Measurements from ENCODE around the gene CKMT2. TPM values are rescaled to one million over a fixed set of nuclear protein-coding genes. Genes with fewer than 3 reads are reported as not detected.

The CKMT2 gene
- total and polyA plus RNA-seq, 2 of the 4 experiments (the other 2 are of a cell fraction): 0.21 to 0.36 TPM

DNA sequence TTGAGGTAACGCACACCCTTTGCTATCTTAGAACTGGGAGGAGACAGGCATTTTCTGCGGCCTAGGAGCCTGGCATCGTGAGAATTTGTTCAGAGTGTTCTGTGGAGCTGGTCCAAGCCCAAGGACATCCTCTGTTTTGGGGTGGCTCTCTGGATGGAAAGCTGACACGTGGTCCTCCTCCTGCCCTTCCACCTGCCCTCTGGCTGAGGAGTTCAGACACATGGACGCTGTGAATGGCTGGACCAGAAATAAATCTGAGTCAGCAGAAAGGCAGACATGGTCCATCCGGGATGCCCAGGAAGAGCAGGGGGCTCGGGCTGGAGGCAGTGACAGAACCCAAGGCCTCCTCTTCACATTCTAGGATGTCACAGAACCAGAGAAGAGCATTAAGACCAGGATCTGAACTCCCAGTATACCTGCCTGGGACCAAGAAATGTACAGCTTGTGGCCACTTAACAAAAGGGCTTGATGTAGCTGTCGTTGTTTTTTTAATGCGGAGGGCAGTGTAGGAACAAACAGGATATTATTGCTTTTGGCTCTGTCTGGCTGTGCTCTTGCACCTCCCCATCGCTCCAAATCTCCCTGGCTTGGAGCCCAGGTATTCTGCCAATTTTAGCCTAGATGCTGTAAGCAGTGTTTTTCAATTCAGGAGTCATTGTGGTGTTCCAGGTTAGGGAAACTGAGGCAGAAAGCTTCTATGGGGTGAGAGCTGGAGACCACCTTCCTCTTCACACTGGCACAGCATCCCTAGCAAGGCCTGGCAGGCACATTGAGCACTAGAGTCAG, 2.4 kb downstream of the CKMT2 start:
- CTCF ChIA-PET: no interaction called here
- Histone ChIP-seq H2AFZ (replicated peaks; ENCODE audit: low read length, poor library complexity) (no peak overlapping the region), H3K79me1 (ENCODE audit: low read depth in 1 of 2, low read length in 2 of 2) (no peaks in the 10 kb centered on the region; a peak in 1 of 4 replicates), H4K8ac (ENCODE audit: low read depth in 2 of 2, low read length in 2 of 2) (no peak overlapping the region), H3K14ac (replicated peaks; ENCODE audit: low read depth, low read length) (no peak overlapping the region), H3K36me3 (ENCODE audit: control insufficient read depth, insufficient read depth, low read length) (peaks cover 2% of the 10 kb centered on the region; the same call in 1 of the 2 replicates), H3K23ac (ENCODE audit: low read depth, low read length) (no peak overlapping the region), H3K4me1 (ENCODE audit: control insufficient read depth, insufficient read depth, low read length) (peaks cover 2% of the 10 kb centered on the region; the same call in 1 of the 2 replicates), H3K4me2 (ENCODE audit: low read depth, low read length) (no peak overlapping the region), H3K56ac (ENCODE audit: extremely low read depth, insufficient read depth, low read length) (no peak overlapping the region), H2AK9ac (replicated peaks; ENCODE audit: low read depth, low read length, poor library complexity) (no peak overlapping the region), H2BK120ac (ENCODE audit: low read depth, low read length) (no peak overlapping the region), H2AK5ac (ENCODE audit: low read depth, low read length) (no peak overlapping the region), H3K4ac (ENCODE audit: low read depth, low read length) (no peak overlapping the region), H2BK5ac (ENCODE audit: low read depth, low read length, poor library complexity, severe bottlenecking) (no peak overlapping the region), H3K27ac (ENCODE audit: insufficient read depth, low read length) (no peak overlapping the region), H3K9ac (ENCODE audit: low read depth, low read length) (no peak overlapping the region), H2BK15ac (ENCODE audit: low read depth, low read length) (no peak overlapping the region), H3K4me3 (ENCODE audit: insufficient read depth, low read depth, low read length) (no peak overlapping the region), H2BK20ac (ENCODE audit: low read depth, low read length) (no peak overlapping the region), H3K9me1 (ENCODE audit: insufficient read depth, low read length) (peaks cover 16% of the 10 kb centered on the region), H3K18ac (ENCODE audit: low read depth, low read length) (no peak overlapping the region), H4K20me1 (ENCODE audit: insufficient read depth, low read length) (no peaks in the 10 kb centered on the region), H4K5ac (ENCODE audit: low read depth, low read length) (no peak overlapping the region), H3K27me3 (ENCODE audit: control insufficient read depth, insufficient read depth, low read length) (no peaks in the 10 kb centered on the region), H3K9me3 (ENCODE audit: control insufficient read depth, insufficient read depth, low read length) (no peaks in the 10 kb centered on the region), H4K91ac (ENCODE audit: insufficient read depth, low read depth, low read length) (no peak overlapping the region)
- 81% methylated on average over 3 of the region's 10 CpGs; no CpG with 5 or more reads in 1 of the 2 experiments for WGBS, 2 experiments (ENCODE audit: extremely low coverage in 2 of 2, insufficient read length in 1 of 2)
- in situ Hi-C loops (cut with MboI; ENCODE audit: low sequenced_read_pairs) (no loop called here), dilution Hi-C loops (cut with HindIII; ENCODE audit: low sequenced_read_pairs, unreplicated experiment) (no loop called here), intact Hi-C loops (cut with micrococcal nuclease) (no loop called here)
- TF ChIP-seq MXI1 (IDR thresholded peaks at IDR 0.05; ENCODE audit: borderline replicate concordance, low read depth, low read length) (no peak), MAZ (IDR thresholded peaks at IDR 0.05; ENCODE audit: borderline replicate concordance, low read depth, low read length) (no peak), MAFK (IDR thresholded peaks at IDR 0.05; ENCODE audit: low read depth, low read length) (peak; percentile 81), POLR2A (IDR thresholded peaks at IDR 0.05; ENCODE audit: low read depth, low read length) (no peak)
- DNase-seq (no peak), ATAC-seq (ENCODE audit: low read depth) (no peak)
- POLR2A ChIA-PET (ENCODE audit: unreplicated experiment): no interaction called here
- no TSS peak for BruUV-seq (replicated peaks)

Data from IMR-90 (cell line).